ENCODE measurements around the gene CLDN10.
"Not testable (repeated sequence)": the region's sequence is repeated elsewhere in the genome, so short reads cannot be mapped to it uniquely, and the experiment has no call there.

Gene CLDN10

GRCh38 chr13:95541911-95542474 is 10.5 kb upstream of the CLDN10 start:
- no peak for DNase-seq (ENCODE audit: low read depth)

GRCh38 chr13:95544293-95544692 is 8.2 kb upstream of the CLDN10 start:
- no peak for DNase-seq (ENCODE audit: low read depth)

GRCh38 chr13:95546919-95547318 is 5.6 kb upstream of the CLDN10 start:
- no peak for DNase-seq (ENCODE audit: low read depth)

GRCh38 chr13:95547531-95548167 is 4.9 kb upstream of the CLDN10 start:
- no peak for DNase-seq (ENCODE audit: low read depth)

GRCh38 chr13:95552208-95552538 is 347 bp upstream of the CLDN10 start:
- no peak for DNase-seq (ENCODE audit: low read depth)

GRCh38 chr13:95553581-95554385 is 1.3 kb downstream of the CLDN10 start:
- DNase-seq (ENCODE audit: low read depth) = no peak

GRCh38 chr13:95557013-95557412 is 4.5 kb downstream of the CLDN10 start:
- no peak for DNase-seq (ENCODE audit: low read depth)

GRCh38 chr13:95559100-95559499 is 6.6 kb downstream of the CLDN10 start:
- DNase-seq (ENCODE audit: low read depth) = no peak

- no peak for DNase-seq (ENCODE audit: low read depth)
These were observed 7.9 kb downstream of the CLDN10 start for GRCh38 chr13:95560387-95560786.

- no peak for DNase-seq (ENCODE audit: low read depth)
These were observed 11.6 kb downstream of the CLDN10 start for GRCh38 chr13:95564091-95564490.

GRCh38 chr13:95564733-95565291 is 12.3 kb downstream of the CLDN10 start:
- no peak for DNase-seq (ENCODE audit: low read depth)

GRCh38 chr13:95565758-95566157 is 13.2 kb downstream of the CLDN10 start:
- not testable (repeated sequence) for DNase-seq (ENCODE audit: low read depth)

GRCh38 chr13:95568131-95568530 is 15.6 kb downstream of the CLDN10 start:
- no peak for DNase-seq (ENCODE audit: low read depth)

GRCh38 chr13:95570016-95570415 is 17.5 kb downstream of the CLDN10 start:
- no peak for DNase-seq (ENCODE audit: low read depth)

- no peak for DNase-seq (ENCODE audit: low read depth)
These were observed 19.4 kb downstream of the CLDN10 start for GRCh38 chr13:95571941-95572340.

- no peak for DNase-seq (ENCODE audit: low read depth)
These were observed 20.7 kb downstream of the CLDN10 start for GRCh38 chr13:95573221-95573620.

GRCh38 chr13:95579303-95579702 is 26.8 kb downstream of the CLDN10 start:
- no peak for DNase-seq (ENCODE audit: low read depth)

- no peak for DNase-seq (ENCODE audit: low read depth)
These were observed 33.3 kb downstream of the CLDN10 start for GRCh38 chr13:95585867-95586266.

- DNase-seq (ENCODE audit: low read depth) = no peak
These were observed 35.6 kb downstream of the CLDN10 start for GRCh38 chr13:95588134-95588533.

GRCh38 chr13:95588721-95589120 is 36.2 kb downstream of the CLDN10 start:
- no peak for DNase-seq (ENCODE audit: low read depth)

- no peak for DNase-seq (ENCODE audit: low read depth)
These were observed 40.9 kb downstream of the CLDN10 start for GRCh38 chr13:95593462-95593861.

- DNase-seq (ENCODE audit: low read depth) = no peak
These were observed 44.2 kb downstream of the CLDN10 start for GRCh38 chr13:95596701-95597100.

- no peak for DNase-seq (ENCODE audit: low read depth)
These were observed 48.7 kb downstream of the CLDN10 start for GRCh38 chr13:95601216-95601615.
